Measurements from ENCODE around the gene LRRC40. TPM values are rescaled to one million over a fixed set of nuclear protein-coding genes. Genes with fewer than 3 reads are reported as not detected.
A peak's percentile ranks its signal among the peaks of the same experiment; 100 is the strongest.
"Not testable (repeated sequence)": the region's sequence is repeated elsewhere in the genome, so short reads cannot be mapped to it uniquely, and the experiment has no call there.

Gene LRRC40
- total and polyA plus RNA-seq, 12 donors: 5.8 to 18.7 (median 11.1) TPM

- TF ChIP-seq CTCF (IDR thresholded peaks at IDR 0.05) (no peak), POLR2A (IDR thresholded peaks at IDR 0.05) (no peak)
- Histone ChIP-seq H3K27ac (peak overlapping the region in 2 of 5 donors; percentile 14 to 28), H3K9me3 (replicated peaks in 1 of 3) (no peaks in the 10 kb centered on the region), H3K27me3 (no peaks in the 10 kb centered on the region), H3K36me3 (replicated peaks in 1 of 2) (peaks cover 0 to 6% of the 10 kb centered on the region in 2 donors), H3K4me3 (no peak overlapping the region), H3K4me1 (replicated peaks in 1 of 2) (peaks cover 32 to 61% of the 10 kb centered on the region in 2 donors)
- intact Hi-C loops (cut with DNase I): no loop called here
- no peak for DNase-seq
- WGBS, 4 donors: 29 to 46% (median 41%) methylated on average over 1 of the region's 1 CpG
Measured at GRCh38 chr1:70210820-70211219, 5.4 kb upstream of the LRRC40 start.

GRCh38 chr1:70208292-70208691 lies 2.9 kb upstream of the LRRC40 start:
- WGBS, 4 donors: 95 to 98% (median 97%) methylated on average over 7 of the region's 7 CpGs
- no peak for TF ChIP-seq CTCF (IDR thresholded peaks at IDR 0.05)
- no peak for TF ChIP-seq POLR2A (IDR thresholded peaks at IDR 0.05)
- peaks cover 39 to 60% of the 10 kb centered on the region in 2 donors for H3K4me1 ChIP-seq (replicated peaks in 1 of 2)

GRCh38 chr1:70207492-70207891 lies 2.1 kb upstream of the LRRC40 start:
- H3K4me1 ChIP-seq (replicated peaks in 1 of 2): peaks cover 39 to 60% of the 10 kb centered on the region in 2 donors
- no peak overlapping the region for H3K27ac ChIP-seq
- H3K4me3 ChIP-seq: no peak overlapping the region
- H3K9me3 ChIP-seq (replicated peaks in 1 of 3): no peaks in the 10 kb centered on the region
- TF ChIP-seq POLR2A (IDR thresholded peaks at IDR 0.05) (no peak), CTCF (IDR thresholded peaks at IDR 0.05) (no peak)
- WGBS, 4 donors: 83 to 88% (median 87%) methylated on average over 4 of the region's 4 CpGs
- no peaks in the 10 kb centered on the region for H3K36me3 ChIP-seq (replicated peaks in 1 of 2)
- intact Hi-C loops (cut with DNase I): no loop called here
- H3K27me3 ChIP-seq: no peaks in the 10 kb centered on the region
- no peak for DNase-seq

More at GRCh38 chr1:70208292-70208691, 2.9 kb upstream of the LRRC40 start:
- H3K27ac ChIP-seq: no peak overlapping the region
- intact Hi-C loops (cut with DNase I): no loop called here
- DNase-seq: no peak
- no peaks in the 10 kb centered on the region for H3K36me3 ChIP-seq (replicated peaks in 1 of 2)
- no peak overlapping the region for H3K4me3 ChIP-seq
- no peaks in the 10 kb centered on the region for H3K27me3 ChIP-seq
- no peaks in the 10 kb centered on the region for H3K9me3 ChIP-seq (replicated peaks in 1 of 3)

- DNase-seq; H3K27me3 ChIP-seq; H3K36me3 ChIP-seq (replicated peaks in 1 of 2); intact Hi-C loops (cut with DNase I); H3K9me3 ChIP-seq (replicated peaks in 1 of 3): not testable (repeated sequence)
- 79 to 86% (median 83%) methylated on average over 17 of the region's 17 CpGs for WGBS, 4 donors
- peaks cover 39 to 60% of the 10 kb centered on the region in 2 donors for H3K4me1 ChIP-seq (replicated peaks in 1 of 2)
- H3K4me3 ChIP-seq: peak overlapping the region in 1 of 4 donors; percentile 64
- peak overlapping the region in 1 of 5 donors; percentile 92 for H3K27ac ChIP-seq
Measured at GRCh38 chr1:70206833-70207232, 1.5 kb upstream of the LRRC40 start.

DNA sequence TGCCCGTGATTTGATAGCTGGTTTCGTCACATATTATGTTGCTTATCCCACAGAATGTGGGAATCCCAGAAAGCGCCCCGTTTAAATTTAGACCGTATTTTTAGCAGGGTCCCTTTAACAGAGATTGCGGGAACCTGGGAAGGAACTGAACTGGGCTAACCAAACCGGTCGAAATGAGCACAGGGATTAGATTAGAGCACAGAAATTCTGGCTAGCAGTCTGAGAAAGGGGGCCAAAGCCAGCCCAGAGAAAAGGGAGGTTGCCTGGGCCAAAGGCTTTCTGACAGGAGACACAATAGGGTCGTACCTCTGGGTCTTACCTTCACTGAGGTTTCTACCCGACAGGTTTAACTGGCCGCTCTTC lies 327 bp downstream of the LRRC40 start:
- intact Hi-C loops (cut with DNase I): no loop called here
- Histone ChIP-seq H3K36me3 (replicated peaks in 1 of 2) (no peaks in the 10 kb centered on the region), H3K4me3 (peak overlapping the region; percentile 63 to 82 (median 72)), H3K27me3 (no peaks in the 10 kb centered on the region), H3K27ac (peak overlapping the region; percentile 85 to 93 (median 92)), H3K4me1 (replicated peaks in 1 of 2) (peaks cover 29 to 45% of the 10 kb centered on the region in 2 donors), H3K9me3 (replicated peaks in 1 of 3) (no peaks in the 10 kb centered on the region)
- TF ChIP-seq CTCF (IDR thresholded peaks at IDR 0.05): no peak
- no peak for TF ChIP-seq POLR2A (IDR thresholded peaks at IDR 0.05)
- DNase-seq: no peak
- WGBS, 4 donors: 0 to 1% (median 1%) methylated on average over 9 to 11 of the region's 11 CpGs
